Right lobe of liver (tissue), 6 donors: ENCODE results near the gene KCNJ11. TPM values are rescaled to one million over a fixed set of nuclear protein-coding genes. Genes with fewer than 3 reads are reported as not detected.

Experiments used
- ATAC-seq, 4 donors: fragments of 200-7000 bp; cut with Tn5 transposase; one replicate each; pipeline ENCODE4 v1.9.1; 2020; ENCODE audit warnings: mild to moderate bottlenecking in 4 of 4, moderate library complexity in 4 of 4
- DNase-seq, 3 donors: peaks; one replicate each; pipeline ENCODE4 v3.0.0-alpha.2; 2020
- H3K27ac ChIP-seq, 3 donors: fragments of 200-600 bp; one replicate each; pipeline ENCODE4 v1.8.0; 2022
- H3K27me3 ChIP-seq, 2 donors: fragments of 200-600 bp; one replicate each; pipeline ENCODE4 v1.8.0; 2022
- H3K36me3 ChIP-seq, 4 donors: fragments of 200-600 bp; sonication (generic) in 1 of 4; one replicate each; pipeline versions ENCODE4 v1.5.1 to v1.8.0; 2017 to 2022; ENCODE audit warnings: control low read depth in 1 of 4
- H3K4me1 ChIP-seq, 4 donors: fragments of 200-600 bp; sonication (generic) in 1 of 4; one replicate each; pipeline versions ENCODE4 v1.5.1 to v1.8.0; 2017 to 2022; ENCODE audit warnings: control low read depth in 1 of 4
- H3K4me3 ChIP-seq, 3 donors: fragments of 200-600 bp; one replicate each; pipeline ENCODE4 v1.8.0; 2022
- H3K9me3 ChIP-seq, 4 donors: fragments of 200-600 bp; sonication (generic) in 1 of 4; one replicate each; pipeline versions ENCODE4 v1.5.1 to v1.8.0; 2017 to 2022; ENCODE audit warnings: control low read depth in 1 of 4
- POLR2A ChIP-seq: fragments of 450-650 bp; IDR thresholded peaks from one replicate; pipeline ENCODE4 v1.6.1; 2017; ENCODE audit warnings: antibody characterized with exemption, mild to moderate bottlenecking
- WGBS: methylation state at CpG from one replicate; pipeline ENCODE4 v1.1.6; 2018; ENCODE audit warnings: low coverage, low lambda C conversion rate; ENCODE audit not compliant: insufficient coverage; ENCODE audit errors: missing lambda C conversion rate; 5-methylcytosine and 5-hydroxymethylcytosine counted together
- intact Hi-C, 2 donors: fragments of 100-400 bp; cut with DNase I; formaldehyde crosslinking; loops; one replicate each; pipeline versions ENCODE4 v1.11.2 to v1.14.1; 2022
- total RNA-seq, 6 experiments: library from RNA; depleted of rRNA in 2 of 6; stranded (reverse); fragments of >200 nt in 2 of 6; fragmentation: NEBNext Ultra II Directional in 3 of 6; extraction: Animal tissue kit (Norgen Biotek cat#: 25700) in 3 of 6; gene quantifications; one replicate each; pipeline versions ENCODE4 v1.1.0 to v1.2.4, GENCODE V29; 2016 to 2023
- TF ChIP-seq, protein P1 (sequence below), 4 donors: fragments of 200-600 bp in 3 of 4; fragments of 450-650 bp in 1 of 4; IDR thresholded peaks; one replicate each; pipeline versions ENCODE4 v1.5.1 to v1.8.0; 2016 to 2022; ENCODE audit warnings: antibody characterized with exemption in 4 of 4, mild to moderate bottlenecking in 2 of 4
- donor health status: DM: no; HTN: yes; CAD: no.
- donor health status: DM: no; HTN: no; CAD: no.
- donor health status: DM: no; HTN: no; CAD: no.
- donor health status: DM: no; HTN: yes; CAD: no.
- donor health status: DM: no; HTN: yes; CAD: no.

Gene KCNJ11
- total RNA-seq, 6 experiments from 2014 or later = 0.93 to 3.7 (median 2.0) TPM

DNA sequence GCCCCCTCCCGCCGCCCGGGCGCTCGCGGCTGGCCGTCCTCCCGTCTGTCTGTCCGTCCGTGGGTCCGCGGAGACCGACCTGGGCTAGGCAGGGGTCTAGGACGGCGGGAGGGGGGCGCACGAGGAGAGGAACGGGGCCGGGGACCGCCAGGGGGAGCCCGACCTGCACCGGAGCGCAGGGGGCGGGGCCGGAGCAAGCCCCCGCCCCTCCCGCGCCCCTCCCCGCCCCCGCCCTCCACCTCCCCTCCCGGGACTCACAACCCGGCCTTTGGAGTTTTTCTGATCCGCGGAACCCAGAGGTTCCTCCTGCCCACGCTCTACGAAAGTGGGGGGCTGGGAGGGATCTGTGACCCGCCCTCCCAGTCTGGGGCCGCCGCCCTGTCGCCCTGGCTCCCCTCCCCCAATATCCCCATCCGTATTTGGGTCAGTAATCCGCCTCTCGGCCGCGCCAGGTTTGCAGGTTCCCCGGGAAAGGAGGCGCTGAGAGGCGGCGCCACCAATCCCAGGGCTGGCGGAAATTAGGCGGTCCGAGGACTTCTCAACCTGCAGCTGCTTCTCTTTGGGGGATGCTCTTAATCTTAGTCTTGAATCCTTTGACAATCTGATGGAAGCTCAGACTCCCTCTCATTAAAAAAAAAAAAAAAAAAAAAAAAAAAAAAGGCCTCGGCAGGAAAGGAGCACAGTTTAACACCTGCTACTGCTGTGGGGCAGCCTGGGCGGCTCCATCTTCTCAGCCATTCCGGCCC, 925 bp upstream of the KCNJ11 start:
- Histone ChIP-seq H3K36me3 (no peaks in the 10 kb centered on the region), H3K9me3 (no peaks in the 10 kb centered on the region), H3K27ac (peak overlapping the region in 1 of 3 donors; percentile 15), H3K4me1 (no peaks in the 10 kb centered on the region), H3K27me3 (no peaks in the 10 kb centered on the region), H3K4me3 (peak overlapping the region; percentile 47 to 53 (median 51))
- TF ChIP-seq, protein P1, sequence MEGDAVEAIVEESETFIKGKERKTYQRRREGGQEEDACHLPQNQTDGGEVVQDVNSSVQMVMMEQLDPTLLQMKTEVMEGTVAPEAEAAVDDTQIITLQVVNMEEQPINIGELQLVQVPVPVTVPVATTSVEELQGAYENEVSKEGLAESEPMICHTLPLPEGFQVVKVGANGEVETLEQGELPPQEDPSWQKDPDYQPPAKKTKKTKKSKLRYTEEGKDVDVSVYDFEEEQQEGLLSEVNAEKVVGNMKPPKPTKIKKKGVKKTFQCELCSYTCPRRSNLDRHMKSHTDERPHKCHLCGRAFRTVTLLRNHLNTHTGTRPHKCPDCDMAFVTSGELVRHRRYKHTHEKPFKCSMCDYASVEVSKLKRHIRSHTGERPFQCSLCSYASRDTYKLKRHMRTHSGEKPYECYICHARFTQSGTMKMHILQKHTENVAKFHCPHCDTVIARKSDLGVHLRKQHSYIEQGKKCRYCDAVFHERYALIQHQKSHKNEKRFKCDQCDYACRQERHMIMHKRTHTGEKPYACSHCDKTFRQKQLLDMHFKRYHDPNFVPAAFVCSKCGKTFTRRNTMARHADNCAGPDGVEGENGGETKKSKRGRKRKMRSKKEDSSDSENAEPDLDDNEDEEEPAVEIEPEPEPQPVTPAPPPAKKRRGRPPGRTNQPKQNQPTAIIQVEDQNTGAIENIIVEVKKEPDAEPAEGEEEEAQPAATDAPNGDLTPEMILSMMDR (IDR thresholded peaks at IDR 0.05) = peak; percentile 69 to 85 (median 78)
- TF ChIP-seq POLR2A = no peak
- DNase-seq (peak; percentile 83 to 90 (median 85)), ATAC-seq (peak; percentile 86 to 94 (median 92))
- 9% methylated on average over 24 of the region's 55 CpGs for WGBS
- intact Hi-C loops = loop anchor here in 1 of 2 donors (5.0 kb wide), 1 partner anchor 113 kb away; no protein-coding TSS in a partner anchor

GRCh38 chr11:17387811-17388210, 648 bp downstream of the KCNJ11 start:
- TF ChIP-seq POLR2A = no peak
- TF ChIP-seq, protein P1 (IDR thresholded peaks at IDR 0.05) = no peak
- intact Hi-C loops = loop anchor here in 1 of 2 donors (5.0 kb wide), 1 partner anchor 114 kb away; no protein-coding TSS in a partner anchor
- H3K27ac ChIP-seq = no peak overlapping the region
- no peaks in the 10 kb centered on the region for H3K27me3 ChIP-seq
- no peaks in the 10 kb centered on the region for H3K36me3 ChIP-seq
- no peaks in the 10 kb centered on the region for H3K4me1 ChIP-seq
- no CpG with 5 or more reads among the region's 20 CpGs for WGBS
- ATAC-seq = no peak
- H3K4me3 ChIP-seq = no peak overlapping the region
- H3K9me3 ChIP-seq = no peaks in the 10 kb centered on the region
- DNase-seq = no peak

DNA sequence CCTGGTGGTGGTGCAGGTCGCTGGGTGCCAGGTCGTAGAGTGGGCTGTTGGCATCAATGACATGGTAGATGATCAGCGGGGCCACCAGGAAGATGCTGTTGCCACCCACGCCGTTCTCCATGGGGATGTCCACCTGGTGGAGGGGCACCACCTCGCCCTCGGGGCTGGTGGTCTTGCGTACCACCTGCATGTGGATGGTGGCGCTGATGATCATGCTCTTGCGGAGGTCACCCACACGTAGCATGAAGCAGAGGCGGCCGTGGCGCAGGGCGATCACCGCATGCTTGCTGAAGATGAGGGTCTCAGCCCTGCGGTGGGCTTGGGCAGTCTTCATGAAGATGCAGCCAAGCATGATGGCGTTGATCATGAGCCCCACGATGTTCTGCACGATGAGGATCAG, 1.2 kb downstream of the KCNJ11 start:
- H3K4me3 ChIP-seq = no peak overlapping the region
- H3K27me3 ChIP-seq = no peaks in the 10 kb centered on the region
- 98% methylated on average over 8 of the region's 20 CpGs for WGBS
- intact Hi-C loops = loop anchor here in 1 of 2 donors (5.0 kb wide), 1 partner anchor 115 kb away; no protein-coding TSS in a partner anchor
- H3K27ac ChIP-seq = no peak overlapping the region
- ATAC-seq (no peak), DNase-seq (no peak)
- H3K36me3 ChIP-seq = no peaks in the 10 kb centered on the region
- H3K9me3 ChIP-seq = no peaks in the 10 kb centered on the region
- TF ChIP-seq, protein P1 (IDR thresholded peaks at IDR 0.05) = no peak
- no peak for TF ChIP-seq POLR2A
- no peaks in the 10 kb centered on the region for H3K4me1 ChIP-seq

DNA sequence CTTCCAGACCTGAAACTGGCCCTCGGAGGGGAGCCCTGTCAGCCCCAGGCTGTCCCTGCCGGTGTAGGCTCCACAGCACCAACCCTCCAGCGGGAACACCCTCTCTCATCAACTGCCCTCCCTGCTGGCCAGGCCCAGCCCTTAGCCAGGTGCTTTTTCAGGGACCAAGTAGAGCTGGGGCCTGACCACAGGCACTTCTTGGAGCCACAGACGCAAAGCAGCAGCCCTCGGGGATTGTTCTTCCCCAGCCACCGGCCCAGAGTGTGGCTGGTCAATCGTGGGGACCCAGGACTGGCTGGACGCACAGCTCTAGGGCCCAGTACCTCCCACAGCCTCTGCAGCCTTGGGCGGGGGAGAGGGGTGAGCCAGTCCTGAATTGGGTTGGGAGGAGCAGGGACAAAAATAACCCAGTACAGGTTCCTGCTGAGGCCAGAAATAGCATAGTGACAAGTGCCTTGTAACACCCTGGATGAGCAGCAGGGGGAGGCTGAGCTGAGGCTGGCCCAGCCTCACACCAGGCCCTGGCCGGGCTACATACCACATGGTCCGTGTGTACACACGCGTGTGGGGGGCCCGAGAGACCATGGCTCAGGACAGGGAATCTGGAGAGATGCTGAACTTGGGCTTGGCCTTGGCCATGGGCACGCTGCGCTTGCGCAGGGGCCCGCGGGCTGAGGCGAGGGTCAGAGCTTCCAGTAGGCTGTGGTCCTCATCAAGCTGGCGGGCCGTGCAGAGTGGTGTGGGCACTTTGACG, 2.0 kb downstream of the KCNJ11 start:
- H3K27ac ChIP-seq = no peak overlapping the region
- no peaks in the 10 kb centered on the region for H3K27me3 ChIP-seq
- WGBS = 74% methylated on average over 12 of the region's 23 CpGs
- peak; percentile 57 to 63 (median 61) for DNase-seq
- TF ChIP-seq, protein P1 (IDR thresholded peaks at IDR 0.05) = peak; percentile 49 to 74 (median 58)
- no peak for TF ChIP-seq POLR2A
- intact Hi-C loops = loop anchor here in 1 of 2 donors (5.0 kb wide), 1 partner anchor 116 kb away; no protein-coding TSS in a partner anchor
- no peaks in the 10 kb centered on the region for H3K4me1 ChIP-seq
- no peak overlapping the region for H3K4me3 ChIP-seq
- no peaks in the 10 kb centered on the region for H3K36me3 ChIP-seq
- no peaks in the 10 kb centered on the region for H3K9me3 ChIP-seq
- peak; percentile 55 to 68 (median 62) for ATAC-seq
